HG02870 (cell line): Measurements from ENCODE around the gene RAD51.
A peak's percentile ranks its signal among the peaks of the same experiment; 100 is the strongest.
"Not testable (repeated sequence)": the region's sequence is repeated elsewhere in the genome, so short reads cannot be mapped to it uniquely, and the experiment has no call there.

Experiments used
- ATAC-seq: cut with Tn5 transposase; IDR thresholded peaks from one replicate; pipeline ENCODE4 v1.9.1; 2021; ENCODE audit warnings: mild to moderate bottlenecking, moderate library complexity; ENCODE audit not compliant: unreplicated experiment

RAD51 gene

DNA sequence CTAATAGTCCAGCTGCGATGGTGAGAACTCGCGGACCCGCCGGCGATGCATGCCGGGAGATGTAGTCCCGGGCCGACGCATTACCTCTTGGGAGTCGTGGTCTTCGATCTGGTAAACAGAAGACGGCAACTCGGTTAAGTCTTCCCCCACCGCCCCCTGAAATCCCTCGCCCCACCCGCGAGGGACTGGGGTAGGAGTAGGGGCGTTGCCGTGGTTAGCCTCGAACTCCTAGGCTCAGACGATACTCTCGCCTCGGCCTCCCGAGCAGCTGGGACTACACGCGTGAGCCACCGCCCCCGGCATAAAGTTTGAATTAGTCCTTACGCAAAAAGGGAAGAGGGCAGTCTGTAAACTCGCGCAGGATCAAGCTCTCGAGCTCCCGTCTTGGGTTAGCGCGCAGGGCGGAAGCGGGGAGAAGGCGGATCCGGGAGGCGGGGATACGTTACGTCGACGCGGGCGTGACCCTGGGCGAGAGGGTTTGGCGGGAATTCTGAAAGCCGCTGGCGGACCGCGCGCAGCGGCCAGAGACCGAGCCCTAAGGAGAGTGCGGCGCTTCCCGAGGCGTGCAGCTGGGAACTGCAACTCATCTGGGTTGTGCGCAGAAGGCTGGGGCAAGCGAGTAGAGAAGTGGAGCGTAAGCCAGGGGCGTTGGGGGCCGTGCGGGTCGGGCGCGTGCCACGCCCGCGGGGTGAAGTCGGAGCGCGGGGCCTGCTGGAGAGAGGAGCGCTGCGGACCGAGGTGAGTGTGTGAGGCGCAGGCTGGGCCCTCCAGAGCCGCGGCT is at the start of gene RAD51:
Gene RAD51, plus strand, starts transcription at position 487 of the 781 bp plus-strand sequence. CDS start 3,585 bp downstream, outside the sequence.
- peak; percentile 79 for ATAC-seq

DNA sequence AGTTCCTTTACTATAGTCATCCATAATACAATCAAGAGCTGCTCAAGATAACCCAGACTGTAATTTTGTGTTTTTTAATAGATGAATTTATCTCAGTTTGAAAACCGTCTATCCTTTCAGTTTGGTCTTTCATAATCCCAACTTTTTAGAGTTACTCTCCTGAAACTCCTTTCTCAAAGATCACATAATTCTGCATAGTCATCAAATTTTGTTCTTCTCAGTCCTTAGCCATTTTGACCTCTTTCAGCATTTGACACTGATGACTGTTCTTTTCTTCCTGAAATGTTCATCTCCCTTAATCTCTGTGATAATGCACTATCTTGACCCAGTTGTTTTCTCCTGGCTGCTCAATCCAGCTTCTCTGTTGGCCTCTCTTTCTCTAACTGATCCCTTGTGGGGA is 47.5 kb upstream of the RAD51 start:
- ATAC-seq: no peak

DNA sequence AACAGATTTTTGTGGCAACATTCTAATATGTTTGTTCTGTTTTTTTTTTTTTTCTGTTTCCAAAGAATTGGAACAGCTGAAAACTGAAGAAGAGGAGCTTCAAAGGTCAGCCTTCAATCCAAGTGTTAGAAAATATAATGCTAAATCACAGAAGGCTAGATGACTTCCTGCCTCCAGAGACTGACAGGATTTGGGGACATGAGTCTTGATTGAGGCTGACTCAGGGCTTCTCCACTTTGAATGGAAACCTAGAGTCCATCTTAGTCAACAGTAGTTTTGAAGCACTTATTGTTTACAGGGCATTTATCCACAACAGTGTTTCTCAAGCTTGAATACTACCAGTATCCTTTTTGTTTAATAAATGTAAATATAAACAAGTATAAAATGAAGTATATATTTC is 44.5 kb upstream of the RAD51 start:
- no peak for ATAC-seq

DNA sequence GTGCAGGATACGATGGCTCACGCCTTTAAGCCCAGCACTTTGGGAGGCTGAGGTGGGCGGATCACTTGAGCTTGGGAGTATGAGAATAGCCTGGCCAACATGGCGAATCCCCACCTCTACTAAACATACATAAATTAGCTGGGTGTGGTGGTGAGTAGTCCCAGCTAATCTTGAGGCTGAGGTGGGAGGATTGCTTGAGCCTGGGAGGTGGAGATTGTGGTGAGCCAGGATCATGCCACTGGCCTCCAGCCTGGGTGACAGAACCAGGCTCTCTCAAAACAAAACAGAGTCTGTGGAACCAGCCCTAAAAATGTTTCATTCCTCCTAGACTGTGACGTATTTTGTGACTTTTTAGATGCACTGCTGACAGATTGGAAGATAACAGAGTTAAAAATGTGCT is 34.3 kb upstream of the RAD51 start:
- no peak for ATAC-seq

DNA sequence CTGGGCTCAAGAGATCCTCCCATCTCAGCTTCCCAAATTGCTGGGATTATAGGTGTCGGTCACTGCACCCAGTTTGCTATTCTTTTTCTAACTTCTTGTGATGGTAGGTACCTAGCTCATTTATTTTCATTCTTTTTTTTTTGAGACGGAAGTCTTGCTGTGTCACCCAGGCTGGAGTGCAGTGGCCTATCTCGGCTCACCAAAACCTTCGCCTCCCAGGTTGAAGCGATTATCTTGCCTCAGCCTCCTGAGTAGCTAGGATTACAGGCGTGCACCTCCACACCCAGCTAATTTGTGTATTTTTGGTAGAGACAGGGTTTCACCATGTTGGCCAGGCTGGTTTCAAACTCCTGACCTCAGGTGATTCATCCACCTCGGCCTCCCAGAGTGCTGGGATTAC is 30.1 kb upstream of the RAD51 start:
- ATAC-seq: no peak

DNA sequence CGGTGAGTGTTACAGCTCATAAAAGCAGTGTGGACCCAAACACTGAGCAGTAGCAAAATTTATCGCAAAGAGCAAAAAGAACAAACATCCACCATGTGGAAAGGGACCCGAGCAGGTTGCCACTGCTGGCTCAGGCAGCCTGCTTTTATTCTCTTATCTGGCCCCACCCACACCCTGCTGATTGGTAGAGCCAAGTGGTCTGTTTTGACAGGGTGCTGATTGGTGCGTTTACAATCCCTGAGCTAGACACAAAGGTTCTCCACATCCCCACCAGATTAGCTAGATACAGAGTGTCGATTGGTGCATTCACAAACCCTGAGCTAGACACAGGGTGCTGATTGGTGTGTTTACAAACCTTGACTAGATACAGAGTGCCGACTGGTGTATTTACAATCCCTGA is 18.7 kb upstream of the RAD51 start:
- ATAC-seq: not testable (repeated sequence)

DNA sequence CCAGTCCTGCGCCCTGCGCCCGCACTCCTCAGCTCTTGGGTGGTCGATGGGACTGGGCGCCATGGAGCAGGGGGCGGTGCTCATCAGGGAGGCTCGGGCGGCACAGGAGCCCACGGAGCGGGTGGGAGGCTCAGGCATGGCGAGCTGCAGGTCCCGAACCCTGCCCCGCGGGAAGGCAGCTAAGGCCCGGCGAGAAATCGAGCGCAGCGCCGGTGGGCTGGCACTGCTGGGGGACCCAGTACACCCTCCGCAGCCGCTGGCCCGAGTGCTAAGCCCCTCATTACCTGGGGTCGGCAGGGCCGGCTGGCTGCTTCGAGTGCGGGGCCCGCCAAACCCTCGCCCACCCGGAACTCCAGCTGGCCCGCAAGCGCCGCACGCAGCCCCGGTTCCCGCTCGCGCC is 18.1 kb upstream of the RAD51 start:
- ATAC-seq: not testable (repeated sequence)

DNA sequence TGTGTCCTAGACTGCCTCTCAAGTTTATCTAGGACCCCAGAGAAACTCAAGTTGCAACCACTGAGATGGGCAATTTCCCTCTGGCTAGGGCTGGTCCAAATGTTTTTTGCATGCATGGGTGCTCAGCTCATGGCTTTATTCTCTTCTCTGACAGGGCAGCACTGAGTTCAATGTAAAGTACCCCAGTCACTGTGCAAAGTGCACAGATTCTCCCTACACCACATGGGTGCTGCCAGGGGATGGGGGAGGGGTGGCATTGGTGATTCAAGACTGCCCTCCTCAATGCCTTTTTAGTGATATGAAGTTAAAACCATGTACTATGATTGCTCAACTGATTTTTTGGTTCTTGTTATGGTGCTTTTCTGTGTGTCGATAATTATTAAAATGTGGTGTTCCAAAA is 14.8 kb upstream of the RAD51 start:
- ATAC-seq: no peak

DNA sequence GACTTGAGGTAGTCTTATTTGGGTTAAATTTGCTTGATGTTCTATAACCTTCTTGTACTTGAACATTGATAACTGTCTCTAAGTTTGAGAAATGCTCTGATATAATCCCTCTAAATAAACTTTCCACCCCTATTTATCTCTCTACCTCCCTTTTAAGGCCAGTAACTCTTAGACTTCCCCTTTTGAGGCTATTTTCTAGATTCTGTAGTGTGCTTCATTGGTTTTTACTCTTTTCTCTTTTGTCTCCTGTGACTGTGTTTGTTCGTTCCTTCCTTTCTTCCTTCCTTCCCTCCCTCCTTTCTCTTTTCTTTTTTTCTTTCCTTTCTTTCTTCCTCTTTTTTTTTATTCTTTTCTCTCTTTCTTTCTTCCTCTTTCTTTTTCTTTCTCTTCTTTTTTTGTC is 14.0 kb upstream of the RAD51 start:
- ATAC-seq: not testable (repeated sequence)

DNA sequence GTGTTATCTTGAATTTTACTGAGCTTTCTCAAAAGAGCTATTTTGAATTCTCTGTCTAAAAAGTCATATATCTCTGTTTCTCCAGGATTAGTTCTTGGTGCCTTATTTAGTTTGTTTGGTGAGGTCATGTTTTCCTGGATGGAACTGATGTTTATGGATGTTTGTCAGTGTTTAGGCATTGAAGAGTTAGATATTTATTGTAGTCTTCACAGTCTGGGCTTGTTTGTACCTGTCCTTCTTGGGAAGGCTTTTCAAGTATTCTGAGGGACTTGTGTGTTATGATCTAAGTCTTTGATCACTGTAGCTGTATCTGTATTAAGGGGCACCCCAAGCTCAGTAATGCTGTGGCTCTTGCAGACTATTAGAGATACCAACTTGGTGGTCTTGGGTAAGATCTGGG is 10.6 kb upstream of the RAD51 start:
- no peak for ATAC-seq

DNA sequence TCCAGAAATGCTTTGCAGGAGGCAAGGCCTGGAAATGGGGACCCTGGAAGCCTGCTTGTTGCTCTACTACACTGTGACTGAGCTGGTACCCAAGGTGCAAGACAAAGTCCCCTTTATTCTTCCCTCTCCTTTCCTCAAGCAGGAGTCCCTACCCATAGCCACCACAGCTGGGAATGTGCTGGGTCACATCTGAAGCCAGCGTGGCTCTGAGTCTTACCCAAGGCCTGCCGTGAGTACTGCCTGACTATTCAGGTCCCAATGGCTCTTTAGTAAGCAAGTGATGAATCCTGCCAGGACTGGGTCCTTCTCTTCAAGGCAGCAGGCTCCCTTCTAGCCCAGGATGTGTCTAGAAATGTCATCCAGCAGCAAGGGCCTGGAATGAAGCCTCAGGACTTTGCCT is 9.6 kb upstream of the RAD51 start:
- ATAC-seq: no peak

DNA sequence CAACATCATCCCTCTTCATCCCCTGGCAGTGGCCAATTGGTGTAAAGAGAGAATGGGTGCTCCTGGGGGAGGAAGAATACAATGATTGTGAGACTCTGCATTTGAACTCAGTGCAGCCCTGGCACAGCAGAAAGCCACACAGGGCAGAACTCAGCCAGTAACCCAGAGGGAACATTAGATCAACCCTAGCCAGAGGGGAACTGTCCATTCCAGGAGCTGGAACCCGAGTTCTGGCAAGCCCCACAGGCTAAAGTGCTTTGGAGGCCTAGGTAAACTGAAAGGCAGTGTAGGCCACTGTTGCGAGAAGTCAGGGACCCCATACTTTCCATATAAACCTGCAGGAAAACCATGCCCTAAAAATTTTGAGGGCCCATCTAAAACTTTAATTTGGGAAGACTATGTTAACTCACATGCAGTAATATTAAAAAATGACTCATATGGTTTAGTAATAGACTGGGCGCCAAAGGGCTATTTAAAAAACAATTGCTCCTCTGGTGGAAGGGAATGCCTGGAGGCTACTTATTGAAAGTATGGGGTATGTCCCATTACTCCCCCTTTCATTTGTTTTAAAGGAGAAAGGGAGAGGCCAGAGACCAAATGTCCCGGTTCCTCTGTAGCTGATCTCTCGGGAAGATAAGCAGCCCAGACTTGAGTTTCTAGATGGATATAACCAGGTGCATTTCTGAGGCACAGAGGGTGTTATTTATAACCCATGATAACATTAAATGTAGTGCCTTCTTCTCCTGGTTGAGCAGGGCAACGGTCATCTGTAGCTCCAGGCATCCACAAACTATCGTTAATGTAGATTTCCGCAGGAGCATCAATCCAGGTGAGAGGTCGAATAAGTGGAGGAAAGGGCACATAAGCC is 5.8 kb upstream of the RAD51 start:
- no peak for ATAC-seq

DNA sequence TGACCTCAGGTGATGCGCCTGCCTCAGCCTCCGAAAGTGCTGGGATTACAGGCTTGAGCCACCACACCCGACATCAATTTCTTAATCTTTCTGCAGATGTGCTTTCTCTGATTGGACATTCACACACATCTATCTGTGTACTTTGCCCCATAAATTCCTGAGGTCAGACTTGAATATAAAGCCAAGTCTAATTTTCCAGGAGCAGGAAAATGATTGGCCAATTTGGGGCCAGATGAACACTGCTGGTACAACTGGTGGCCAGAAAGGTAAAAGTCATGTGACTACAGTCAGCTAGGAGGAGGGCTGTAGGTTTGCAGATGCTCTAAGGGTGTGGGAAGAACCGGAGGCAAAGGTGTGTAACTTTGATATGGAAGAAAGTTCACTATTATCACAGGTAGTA is 3.2 kb upstream of the RAD51 start:
- ATAC-seq: no peak

DNA sequence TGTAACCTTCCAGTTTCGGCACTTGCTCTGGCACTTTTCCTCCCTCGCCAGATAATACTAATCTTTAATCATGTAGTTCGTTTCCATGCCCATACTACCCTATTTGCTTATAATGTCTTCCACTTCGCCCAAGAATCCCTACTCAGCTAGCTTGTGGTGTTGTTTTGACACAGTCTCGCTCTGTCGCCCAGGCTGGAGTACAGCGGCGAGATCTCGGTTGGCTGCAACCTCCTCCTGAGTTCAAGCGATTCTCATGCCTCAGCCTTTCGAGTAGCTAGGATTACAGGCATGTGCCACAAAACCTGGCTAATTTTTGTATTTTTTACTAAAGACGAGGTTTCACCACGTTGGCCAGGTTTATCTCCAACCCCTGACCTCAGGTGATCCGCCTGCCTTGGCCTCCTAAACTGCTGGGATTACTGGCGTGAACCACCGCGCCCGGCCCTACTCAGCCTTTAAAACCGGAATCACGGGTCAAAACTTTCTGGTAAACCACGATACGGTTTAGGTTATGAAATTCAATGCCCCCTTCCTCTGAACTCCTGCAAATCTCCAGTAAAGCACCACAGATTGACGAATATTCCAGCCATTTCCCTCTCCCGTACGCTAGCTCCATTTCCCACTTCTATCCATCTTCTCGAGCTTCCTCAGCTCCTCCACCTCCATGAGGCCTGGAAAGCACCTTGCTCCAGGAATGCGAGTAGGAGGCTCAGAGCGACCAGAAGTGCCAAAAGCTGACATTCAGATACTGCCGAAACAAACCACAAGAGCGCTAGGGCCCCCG is 878 bp upstream of the RAD51 start:
- ATAC-seq: peak; percentile 7

DNA sequence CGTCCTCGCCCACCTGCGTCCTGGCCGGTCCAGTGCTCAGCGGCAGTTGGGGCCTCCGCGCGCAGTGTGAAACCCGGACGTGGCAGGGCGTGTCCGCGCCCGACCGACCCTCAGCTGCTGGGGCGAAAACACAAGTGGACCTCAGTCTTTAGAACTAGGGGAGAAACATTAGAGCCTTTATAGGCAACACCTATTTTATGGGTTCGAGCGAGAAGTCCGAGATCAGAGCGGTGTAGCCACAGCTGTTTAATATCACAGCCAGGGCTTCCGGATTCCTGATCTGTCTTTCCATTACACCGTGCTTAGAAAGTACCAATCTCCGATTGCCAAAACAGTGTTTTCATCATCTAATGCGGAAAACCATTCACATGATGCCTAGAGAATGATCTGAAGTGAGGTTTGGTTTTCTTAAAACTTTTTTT is 506 bp downstream of the RAD51 start:
- ATAC-seq: peak; percentile 4

DNA sequence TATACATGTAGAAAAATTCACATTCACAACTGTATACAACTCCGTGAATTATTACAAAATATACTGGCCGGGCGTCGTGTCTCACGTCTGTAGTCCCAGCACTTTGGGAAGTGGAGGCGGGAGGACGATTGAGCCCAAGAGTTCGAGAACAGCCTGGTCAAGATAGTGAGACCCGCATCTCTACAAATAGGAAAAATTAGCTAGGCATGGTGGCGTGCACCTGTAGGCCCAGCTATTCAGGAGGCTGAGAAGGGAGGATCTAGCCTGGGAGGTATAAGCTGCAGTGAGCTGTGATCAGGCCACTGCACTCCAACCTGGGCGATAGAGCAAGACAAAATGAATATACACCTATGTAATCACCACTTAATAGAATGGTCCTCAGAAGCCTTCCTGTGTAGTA is 1.3 kb downstream of the RAD51 start:
- no peak for ATAC-seq

DNA sequence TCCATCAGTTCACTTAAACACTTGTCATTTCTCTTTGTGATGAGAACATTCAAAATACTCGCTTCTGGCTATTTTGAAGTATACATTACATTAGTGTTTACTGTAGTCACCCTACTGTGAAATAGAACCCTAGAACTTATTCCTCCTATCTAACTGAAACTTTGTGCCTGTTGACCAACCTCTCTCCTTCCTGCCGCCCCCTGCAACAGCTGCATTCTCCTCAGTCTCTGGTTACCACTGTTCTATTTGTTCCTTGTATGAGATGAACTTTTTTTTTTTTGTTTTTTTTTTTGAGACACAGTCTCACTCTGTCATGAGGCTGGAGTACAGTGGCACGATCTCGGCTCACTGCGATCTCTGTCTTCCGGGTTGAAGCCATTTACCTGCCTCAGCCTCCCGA is 2.9 kb downstream of the RAD51 start:
- no peak for ATAC-seq

DNA sequence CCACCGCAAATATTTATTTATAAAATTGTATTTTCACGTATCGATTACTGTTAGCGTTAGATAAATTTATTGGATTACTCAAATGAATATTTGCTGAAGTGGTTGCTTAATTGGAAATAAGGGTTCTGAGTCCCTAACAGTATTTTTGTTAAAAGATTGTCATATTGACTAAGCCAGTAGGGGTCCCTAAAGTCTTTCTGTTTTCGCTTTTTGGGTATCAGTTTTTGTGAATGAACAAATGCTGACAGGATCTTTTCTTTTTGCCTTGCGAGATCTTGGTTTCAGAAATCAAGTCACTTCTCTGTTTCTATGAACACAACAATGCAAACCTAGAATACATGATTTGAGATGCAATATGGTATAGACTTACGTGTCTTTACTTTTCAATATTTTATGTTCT is 7.1 kb downstream of the RAD51 start:
- no peak for ATAC-seq

DNA sequence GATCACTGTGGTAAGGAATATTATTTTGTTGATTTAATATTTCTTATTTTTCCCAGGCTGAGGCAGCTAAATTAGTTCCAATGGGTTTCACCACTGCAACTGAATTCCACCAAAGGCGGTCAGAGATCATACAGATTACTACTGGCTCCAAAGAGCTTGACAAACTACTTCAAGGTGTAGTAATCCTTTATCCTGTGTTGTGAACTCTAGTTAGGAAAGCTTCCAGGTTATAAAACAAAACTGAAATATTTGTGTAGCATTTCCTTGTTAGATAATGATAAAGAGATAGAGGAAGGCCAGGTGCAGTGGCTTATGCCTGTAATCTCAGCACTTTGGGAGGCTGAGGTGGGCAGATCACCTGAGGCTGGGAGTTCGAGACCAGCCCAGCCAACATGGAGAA is 11.1 kb downstream of the RAD51 start:
- ATAC-seq: no peak

DNA sequence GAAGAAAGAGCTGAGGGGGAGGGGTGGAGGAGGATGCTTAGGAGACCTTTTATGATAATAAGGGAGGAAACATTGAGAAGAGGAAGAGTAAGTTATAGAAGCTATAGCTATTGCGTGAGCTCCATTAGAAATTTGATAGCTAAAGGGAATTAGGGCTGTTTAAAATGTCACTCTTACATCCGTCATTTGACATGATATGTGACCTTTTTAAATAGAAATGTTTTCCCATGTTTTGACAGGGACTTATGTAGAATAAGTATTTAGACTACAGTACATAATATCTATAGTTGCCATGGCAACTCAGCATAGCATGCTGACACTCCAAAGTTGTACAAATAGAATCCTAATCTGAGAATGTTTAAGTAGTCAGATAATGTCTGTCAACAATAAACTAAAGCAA is 19.2 kb downstream of the RAD51 start:
- ATAC-seq: no peak

DNA sequence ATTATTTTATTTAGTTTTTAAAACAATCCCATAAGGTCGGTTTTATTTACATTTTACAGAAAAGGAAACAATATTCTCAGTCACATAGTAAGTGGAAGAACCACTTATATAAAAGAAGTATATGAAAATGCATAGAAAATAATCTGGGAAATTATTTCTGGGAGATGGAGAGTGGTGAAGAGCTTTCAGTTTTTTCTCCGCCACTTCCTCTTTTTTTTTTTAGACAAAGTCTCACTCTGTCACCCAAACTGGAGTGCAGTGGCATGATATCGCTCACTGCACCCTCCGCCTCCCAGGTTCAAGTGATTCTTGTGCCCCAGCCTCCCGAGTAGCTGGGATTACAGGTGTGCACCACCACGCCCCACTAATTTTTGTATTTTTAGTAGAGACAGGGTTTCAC is 21.2 kb downstream of the RAD51 start:
- no peak for ATAC-seq
